B cell (primary cell): ENCODE data around the gene PLCG2. TPM values are rescaled to one million over a fixed set of nuclear protein-coding genes. Genes with fewer than 3 reads are reported as not detected.
A peak's percentile ranks its signal among the peaks of the same experiment; 100 is the strongest.

Source experiments
- ATAC-seq: fragments of 200-7000 bp; cut with Tn5 transposase; one replicate; pipeline ENCODE4 v1.10.0; 2021; ENCODE audit warnings: low read depth, mild to moderate bottlenecking, moderate number of reproducible peaks, moderate library complexity
- CTCF ChIA-PET: fragments of 350-600 bp; sonication (Branson Sonifier 250); formaldehyde crosslinking; loops from one replicate; lab custom pipeline; 2021; ENCODE audit warnings: antibody characterized with exemption, inconsistent platforms; lab: Charles Lee
- POLR2A ChIA-PET: fragments of 350-600 bp; sonication (Branson Sonifier 250); formaldehyde crosslinking; loops from one replicate; lab custom pipeline; 2021; ENCODE audit warnings: antibody characterized with exemption; lab: Charles Lee
- DNase-seq: peaks from one replicate; pipeline ENCODE4 v3.0.0; 2013
- H2AFZ ChIP-seq: 2 replicates; pipeline ENCODE4 v1.6.1; 2012; ENCODE audit warnings: mild to moderate bottlenecking, low read depth, low read length; ENCODE audit not compliant: insufficient read depth, poor library complexity, severe bottlenecking
- H3K27ac ChIP-seq, 2 donors: 1 replicate in 1 of 2; 2 replicates in 1 of 2; pipeline ENCODE4 v1.5.1; 2012 to 2013; ENCODE audit warnings: low read length in 2 of 2, mild to moderate bottlenecking in 2 of 2, moderate library complexity in 1 of 2
- H3K27me3 ChIP-seq, 4 experiments: fragments of 200-600 bp in 1 of 4; sonication (generic) in 1 of 4; replicated peaks in 1 of 4; 1 replicate in 2 of 4; 2 replicates in 2 of 4; pipeline versions ENCODE4 v1.6.1 to v1.7.0; 2013 to 2016; ENCODE audit warnings: low read length in 3 of 4, mild to moderate bottlenecking in 2 of 4, mixed read lengths in 1 of 4, moderate library complexity in 1 of 4; ENCODE audit not compliant: insufficient read depth in 4 of 4, control insufficient read depth in 3 of 4; ENCODE audit errors: control extremely low read depth in 1 of 4
- H3K36me3 ChIP-seq, 2 experiments: replicated peaks in 1 of 2; 1 replicate in 1 of 2; 2 replicates in 1 of 2; pipeline versions ENCODE4 v1.6.1 to v1.7.1; 2013; ENCODE audit warnings: low read length in 1 of 2; ENCODE audit not compliant: insufficient read depth in 2 of 2, control insufficient read depth in 1 of 2; ENCODE audit errors: control extremely low read depth in 1 of 2, extremely low read depth in 1 of 2
- H3K4me1 ChIP-seq, 2 donors: fragments of 200-600 bp in 1 of 2; sonication (generic) in 1 of 2; 1 replicate in 1 of 2; 2 replicates in 1 of 2; pipeline versions ENCODE4 v1.5.1 to v1.6.1; 2013 to 2017; ENCODE audit warnings: low read length in 2 of 2; ENCODE audit not compliant: control insufficient read depth in 2 of 2, insufficient read depth in 2 of 2
- H3K4me2 ChIP-seq: replicated peaks from 2 replicates; pipeline ENCODE3; 2012; ENCODE audit warnings: mild to moderate bottlenecking, low read depth, low read length; ENCODE audit not compliant: poor library complexity, severe bottlenecking
- H3K4me3 ChIP-seq, 5 experiments: fragments of 200-600 bp in 1 of 5; sonication (generic) in 1 of 5; 1 replicate in 3 of 5; 2 replicates in 2 of 5; pipeline versions ENCODE4 v1.5.1 to v1.7.0; 2011 to 2016; ENCODE audit warnings: low read length in 4 of 5, mild to moderate bottlenecking in 4 of 5, low read depth in 2 of 5, control low read depth in 1 of 5, moderate library complexity in 1 of 5; ENCODE audit not compliant: insufficient read depth in 1 of 5; ENCODE audit errors: control extremely low read depth in 1 of 5, extremely low read depth in 1 of 5
- H3K79me2 ChIP-seq: fragments of 200-600 bp; sonication (generic); one replicate; pipeline ENCODE4 v1.6.0; 2016; ENCODE audit warnings: low read length; ENCODE audit not compliant: control insufficient read depth, insufficient read depth
- H3K9ac ChIP-seq: fragments of 200-600 bp; sonication (generic); 2 replicates; pipeline ENCODE4 v1.6.1; 2017; ENCODE audit warnings: mild to moderate bottlenecking, low read length, moderate library complexity
- H3K9me3 ChIP-seq, 3 donors: one replicate each; pipeline versions ENCODE4 v1.6.1 to v1.7.1; 2013; ENCODE audit warnings: low read length in 2 of 3; ENCODE audit not compliant: control insufficient read depth in 2 of 3, insufficient read depth in 1 of 3; ENCODE audit errors: control extremely low read depth in 1 of 3
- H4K20me1 ChIP-seq: 2 replicates; pipeline ENCODE4 v1.6.0; 2012; ENCODE audit warnings: mild to moderate bottlenecking, low read length; ENCODE audit not compliant: insufficient read depth, control insufficient read depth, poor library complexity, severe bottlenecking
- H3K27ac Mint-ChIP-seq: one replicate; pipeline ENCODE4 v1.8.0; 2021; ENCODE audit warnings: mixed read lengths
- H3K27me3 Mint-ChIP-seq: one replicate; pipeline ENCODE4 v1.8.0; 2021; ENCODE audit warnings: mixed read lengths
- H3K4me1 Mint-ChIP-seq: one replicate; pipeline ENCODE4 v1.8.0; 2021; ENCODE audit warnings: mixed read lengths
- H3K4me3 Mint-ChIP-seq: one replicate; pipeline ENCODE4 v1.8.0; 2021; ENCODE audit warnings: mixed read lengths
- H3K9me3 Mint-ChIP-seq: one replicate; pipeline ENCODE4 v1.8.0; 2022; ENCODE audit warnings: mixed read lengths; ENCODE audit not compliant: insufficient read depth
- EZH2 ChIP-seq: IDR thresholded peaks from 2 replicates; pipeline ENCODE4 v1.6.1; 2012; ENCODE audit warnings: borderline replicate concordance, low read depth, mild to moderate bottlenecking, moderate library complexity, low read length; ENCODE audit not compliant: insufficient read depth, poor library complexity, severe bottlenecking
- WGBS: methylation state at CpG from one replicate; pipeline ENCODE4 v1.1.5; 2013; ENCODE audit warnings: missing lambda C conversion rate; ENCODE audit not compliant: insufficient coverage; 5-methylcytosine and 5-hydroxymethylcytosine counted together
- intact Hi-C: fragments of 100-400 bp; cut with micrococcal nuclease; formaldehyde crosslinking; loops from one replicate; pipeline ENCODE4 v1.10.0; 2022
- polyA plus RNA-seq: library from polyadenylated mRNA; depleted of rRNA; stranded (reverse); fragments of >200 nt; gene quantifications from 2 replicates; pipeline ENCODE4 v1.2.3, GENCODE V29; 2012
- total RNA-seq, 2 donors: library from RNA; stranded (reverse); fragments of 120-200 nt in 1 of 2; gene quantifications; 1 replicate in 1 of 2; 2 replicates in 1 of 2; pipeline versions ENCODE4 v1.2.3 to v1.2.4, GENCODE V29; 2013 to 2022
- TF ChIP-seq, protein P1 (sequence below): fragments of 200-600 bp; IDR thresholded peaks from one replicate; pipeline ENCODE4 v1.8.0; 2022; ENCODE audit warnings: antibody characterized with exemption, mild to moderate bottlenecking

Gene PLCG2
- total and polyA plus RNA-seq, 2 donors (not counting 1 experiment from before 2014, with no cell fraction given), result 194 to 812 TPM

DNA sequence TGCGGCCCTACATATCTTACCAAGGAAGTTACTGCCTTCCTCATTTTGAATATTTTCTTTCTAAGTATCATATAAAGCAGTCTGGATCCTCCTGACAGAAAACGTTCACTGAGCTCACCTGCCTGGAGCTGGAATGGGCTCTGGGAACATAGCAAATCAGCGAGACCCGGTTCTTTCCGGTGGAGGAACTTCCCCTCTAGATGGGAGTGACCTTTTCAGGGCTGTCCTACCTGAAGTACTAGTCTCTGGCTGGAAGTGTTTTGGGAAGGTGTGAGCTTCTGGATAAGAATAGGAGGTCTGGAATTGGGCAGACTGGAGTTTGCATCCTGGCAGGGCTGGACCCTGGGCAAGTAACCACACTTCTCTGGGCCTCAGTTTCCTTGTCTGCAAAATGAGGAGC lies 152.8 kb downstream of the PLCG2 start:
- Mint-ChIP-seq H3K27me3 (no peaks in the 10 kb centered on the region), H3K4me3 (no peak overlapping the region), H3K4me1 (no peaks in the 10 kb centered on the region), H3K27ac (peak overlapping the region; percentile 37), H3K9me3 (no peaks in the 10 kb centered on the region)
- Histone ChIP-seq H3K36me3 (peaks cover 7 to 98% of the 10 kb centered on the region in 2 experiments), H3K4me2 (no peak overlapping the region), H4K20me1 (peaks cover 65% of the 10 kb centered on the region), H3K4me1 (no peaks in the 10 kb centered on the region), H3K79me2 (peaks cover 5% of the 10 kb centered on the region), H3K9me3 (no peaks in the 10 kb centered on the region), H3K27me3 (no peaks in the 10 kb centered on the region), H2AFZ (no peak overlapping the region), H3K27ac (no peak overlapping the region), H3K4me3 (no peak overlapping the region), H3K9ac (no peak overlapping the region)
- DNase-seq (no peak), ATAC-seq (no peak)
- TF ChIP-seq EZH2, result no peak
- TF ChIP-seq, protein P1, sequence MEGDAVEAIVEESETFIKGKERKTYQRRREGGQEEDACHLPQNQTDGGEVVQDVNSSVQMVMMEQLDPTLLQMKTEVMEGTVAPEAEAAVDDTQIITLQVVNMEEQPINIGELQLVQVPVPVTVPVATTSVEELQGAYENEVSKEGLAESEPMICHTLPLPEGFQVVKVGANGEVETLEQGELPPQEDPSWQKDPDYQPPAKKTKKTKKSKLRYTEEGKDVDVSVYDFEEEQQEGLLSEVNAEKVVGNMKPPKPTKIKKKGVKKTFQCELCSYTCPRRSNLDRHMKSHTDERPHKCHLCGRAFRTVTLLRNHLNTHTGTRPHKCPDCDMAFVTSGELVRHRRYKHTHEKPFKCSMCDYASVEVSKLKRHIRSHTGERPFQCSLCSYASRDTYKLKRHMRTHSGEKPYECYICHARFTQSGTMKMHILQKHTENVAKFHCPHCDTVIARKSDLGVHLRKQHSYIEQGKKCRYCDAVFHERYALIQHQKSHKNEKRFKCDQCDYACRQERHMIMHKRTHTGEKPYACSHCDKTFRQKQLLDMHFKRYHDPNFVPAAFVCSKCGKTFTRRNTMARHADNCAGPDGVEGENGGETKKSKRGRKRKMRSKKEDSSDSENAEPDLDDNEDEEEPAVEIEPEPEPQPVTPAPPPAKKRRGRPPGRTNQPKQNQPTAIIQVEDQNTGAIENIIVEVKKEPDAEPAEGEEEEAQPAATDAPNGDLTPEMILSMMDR, result no peak
- POLR2A ChIA-PET, result no interaction called here
- CTCF ChIA-PET, result no interaction called here
- intact Hi-C loops, result no loop called here
- WGBS, result 100% methylated on average over 5 of the region's 5 CpGs

DNA sequence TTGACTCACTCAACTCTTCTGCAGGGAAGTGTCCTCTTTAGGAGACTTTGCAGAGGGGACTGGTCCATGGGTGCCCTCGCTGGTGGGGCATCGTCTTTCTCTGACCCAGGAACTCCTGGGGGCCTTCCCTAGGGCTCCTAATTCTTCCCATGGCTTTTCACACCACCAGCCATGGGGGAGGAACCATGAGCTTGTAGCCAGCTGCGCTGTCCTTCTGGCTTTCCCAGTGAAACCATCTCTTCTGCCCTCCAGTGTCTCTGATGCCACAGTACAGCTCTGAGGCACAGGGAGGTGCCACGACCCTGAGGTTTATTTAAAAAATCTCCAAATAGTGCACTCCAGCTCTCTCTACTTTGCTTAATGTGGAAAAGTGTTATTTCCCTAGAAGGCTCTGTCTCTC lies 153.6 kb downstream of the PLCG2 start:
- H3K9ac ChIP-seq, result no peak overlapping the region
- Mint-ChIP-seq H3K27ac (no peak overlapping the region), H3K9me3 (no peaks in the 10 kb centered on the region), H3K27me3 (no peaks in the 10 kb centered on the region), H3K4me3 (no peak overlapping the region), H3K4me1 (no peaks in the 10 kb centered on the region)
- H3K9me3 ChIP-seq, result no peaks in the 10 kb centered on the region
- no peaks in the 10 kb centered on the region for H3K4me1 ChIP-seq
- no peak overlapping the region for H3K4me3 ChIP-seq
- peaks cover 60% of the 10 kb centered on the region for H4K20me1 ChIP-seq
- DNase-seq (no peak), ATAC-seq (no peak)
- intact Hi-C loops, result no loop called here
- no peak overlapping the region for H2AFZ ChIP-seq
- CTCF ChIA-PET, result no interaction called here
- no peak overlapping the region for H3K4me2 ChIP-seq
- H3K27ac ChIP-seq, result no peak overlapping the region
- whole genome bisulfite sequencing, result 100% methylated on average over 2 of the region's 4 CpGs
- TF ChIP-seq EZH2, result no peak
- TF ChIP-seq, protein P1, result no peak
- peaks cover 7% of the 10 kb centered on the region for H3K79me2 ChIP-seq
- H3K36me3 ChIP-seq, result peaks cover 7 to 98% of the 10 kb centered on the region in 2 experiments
- POLR2A ChIA-PET, result no interaction called here
- H3K27me3 ChIP-seq, result no peaks in the 10 kb centered on the region
